HL-60/S4 treated with phorbol 12-myristate 13-acetate at 8.2 ng/mL for 4 days and 3 days (cell line): ENCODE measurements around the gene PPP1R1A.

Experiments used
- in situ Hi-C: fragments of 300-500 bp; cut with MboI; formaldehyde crosslinking; loops from 2 replicates; pipeline ENCODE4 v1.15.0; 2022; ENCODE audit warnings: low sequenced_read_pairs

PPP1R1A gene

DNA sequence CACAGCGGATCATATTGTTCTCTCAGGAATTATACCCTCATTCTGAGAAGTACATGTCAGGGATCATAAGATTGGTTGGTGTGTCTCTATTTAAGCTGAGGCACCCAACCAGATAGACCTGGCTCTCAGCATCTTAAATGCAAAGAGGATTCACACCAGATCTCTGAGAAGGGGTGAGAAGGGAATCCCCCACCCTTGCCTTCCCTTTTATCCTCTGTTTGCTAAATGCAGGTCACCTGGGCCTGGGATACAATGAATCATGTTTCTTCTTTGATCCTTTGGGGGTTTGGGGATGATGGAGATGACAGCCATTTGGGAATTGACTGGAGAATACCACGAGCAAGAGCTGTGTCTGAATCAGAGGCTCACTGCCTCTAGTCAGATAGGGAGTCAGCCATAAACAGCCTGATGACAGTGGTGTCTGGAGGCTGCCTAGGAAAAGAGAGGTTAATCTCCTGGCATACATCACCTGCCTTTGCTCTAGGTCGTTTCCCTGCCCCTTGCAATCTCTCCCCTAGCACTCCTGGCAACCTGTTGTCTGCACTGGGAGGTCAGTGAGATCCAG, 50.2 kb downstream of the PPP1R1A start:
- in situ Hi-C loops, result no loop called here

DNA sequence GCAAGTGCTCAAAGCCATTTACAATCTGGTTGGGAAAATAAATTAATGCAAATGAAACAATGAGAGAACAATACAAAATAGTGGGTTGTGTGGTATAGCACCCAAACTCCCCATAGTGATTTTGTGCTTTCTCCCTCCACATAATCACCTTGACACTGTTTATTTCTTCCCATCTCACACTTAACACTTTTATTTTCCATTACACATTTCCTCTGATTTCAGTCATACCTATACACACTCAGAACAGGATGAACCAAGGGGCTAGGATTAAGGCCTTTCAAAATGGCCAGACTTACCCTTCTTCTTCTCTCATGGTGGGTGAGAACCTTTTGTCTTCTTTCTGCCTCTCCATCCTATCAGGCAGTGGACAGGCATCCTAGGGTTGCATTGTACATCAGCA, 53.0 kb downstream of the PPP1R1A start:
- in situ Hi-C loops, result no loop called here

DNA sequence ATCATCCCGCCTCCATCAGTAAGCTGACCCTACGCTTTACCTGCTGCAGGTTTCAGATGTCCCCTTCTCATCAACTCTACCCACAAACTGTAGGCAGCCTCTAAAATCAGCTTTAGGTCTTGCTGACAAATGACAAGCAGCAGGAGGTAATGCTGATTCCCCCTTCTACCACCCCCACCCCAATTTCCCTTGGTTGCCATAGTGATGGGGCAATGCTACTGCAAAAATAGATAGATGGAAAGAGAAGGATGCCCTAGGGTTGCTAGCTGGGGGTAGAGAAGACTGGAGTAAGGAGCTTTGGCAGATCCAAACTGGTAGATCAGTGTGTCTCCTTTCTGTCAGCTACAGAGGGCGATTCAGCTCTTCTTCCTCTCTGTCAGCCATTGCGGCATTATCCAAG, 58.9 kb downstream of the PPP1R1A start:
- in situ Hi-C loops, result no loop called here
